Hematopoietic multipotent progenitor cell treated with erythropoietin and hydrocortisone succinate and interleukin-3 and kit ligand, for 8 days (in vitro differentiated cells): ENCODE measurements around the gene EIF2AK3.
"Not testable (repeated sequence)": the region's sequence is repeated elsewhere in the genome, so short reads cannot be mapped to it uniquely, and the experiment has no call there.

Experiments used
- DNase-seq: peaks from one replicate; pipeline ENCODE4 v3.0.0-alpha.2; 2015

The EIF2AK3 gene

GRCh38 chr2:88627055-88627855 lies at the start of gene EIF2AK3:
EIF2AK3 (minus strand) TSS chr2:88627464; CDS start chr2:88627274, 190 bp downstream.
- DNase-seq = peak; percentile 100

GRCh38 chr2:88673363-88673762 lies 46.1 kb upstream of the EIF2AK3 start:
- DNase-seq = peak; percentile 73

DNA sequence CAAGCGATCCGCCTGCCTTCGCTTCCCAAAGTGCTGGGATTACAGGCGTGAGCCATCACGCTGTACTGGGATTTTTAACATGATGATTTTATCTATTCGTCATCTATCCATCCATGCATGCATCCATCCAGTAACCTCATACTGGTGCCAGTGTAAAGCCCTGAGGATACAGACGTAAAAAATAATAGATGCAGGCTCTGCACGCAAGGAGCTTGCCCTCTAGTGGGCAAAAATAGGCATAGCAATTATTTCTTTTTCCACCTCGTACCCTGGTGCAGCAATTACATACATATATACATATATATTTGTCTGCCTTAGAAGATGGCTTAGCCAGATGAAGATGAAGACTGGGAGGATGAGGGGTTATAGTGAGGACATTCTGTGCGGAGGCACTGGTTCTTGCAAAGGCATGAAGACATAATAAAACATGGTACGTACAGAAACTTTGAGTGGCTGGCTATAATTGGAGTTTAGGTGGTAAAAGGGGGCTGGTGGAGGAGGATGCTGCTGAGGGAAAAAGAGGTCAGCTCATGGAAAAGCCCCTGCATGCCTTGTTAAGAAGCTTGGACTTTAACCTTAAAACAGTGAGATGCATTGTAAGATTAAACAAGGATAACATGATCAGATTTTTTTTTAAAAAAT lies 44.6 kb upstream of the EIF2AK3 start:
- DNase-seq = peak; percentile 58

- DNase-seq = peak; percentile 56
These were observed 42.4 kb upstream of the EIF2AK3 start for GRCh38 chr2:88669482-88670214.

GRCh38 chr2:88668862-88669261 lies 41.6 kb upstream of the EIF2AK3 start:
- DNase-seq = no peak

DNA sequence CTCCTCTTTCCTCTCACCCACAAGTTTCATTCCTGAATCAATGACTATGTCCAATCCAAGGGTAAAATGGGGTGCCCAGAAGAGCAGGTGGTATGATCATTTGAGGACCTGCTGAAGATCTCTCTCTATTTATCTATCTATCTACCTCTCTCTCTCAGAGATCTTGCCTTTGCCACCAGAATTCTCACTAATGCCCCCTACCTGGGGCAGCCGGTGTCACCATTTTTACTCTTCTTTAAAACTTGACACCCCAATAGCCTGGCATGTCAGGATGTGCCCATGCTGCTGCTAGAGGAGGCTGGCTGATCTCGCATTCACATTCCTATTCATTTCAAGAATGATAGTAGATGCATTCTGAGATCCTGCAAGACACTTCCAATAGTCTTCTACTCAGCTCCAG lies 40.0 kb upstream of the EIF2AK3 start:
- no peak for DNase-seq

DNA sequence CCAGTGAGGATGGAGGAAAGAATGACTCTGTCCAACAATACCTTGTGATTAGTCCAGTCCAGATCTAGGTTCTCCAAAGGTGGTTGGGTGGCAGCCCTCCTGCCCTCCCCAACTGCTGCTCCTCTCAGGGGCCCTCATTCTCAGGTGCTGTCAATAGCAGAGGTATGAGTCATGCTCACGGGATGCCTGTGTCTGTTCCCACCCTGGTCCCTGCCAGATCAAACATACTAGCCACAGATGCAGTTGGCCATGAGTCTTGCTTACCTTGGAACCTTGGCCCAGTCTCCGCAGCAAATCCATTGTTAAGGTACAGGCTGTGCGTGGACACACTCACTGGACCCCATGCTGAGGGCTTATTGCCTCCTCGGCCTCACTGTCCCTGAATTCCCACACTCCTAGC lies 39.3 kb upstream of the EIF2AK3 start:
- no peak for DNase-seq

GRCh38 chr2:88660622-88661021 lies 33.4 kb upstream of the EIF2AK3 start:
- no peak for DNase-seq

DNA sequence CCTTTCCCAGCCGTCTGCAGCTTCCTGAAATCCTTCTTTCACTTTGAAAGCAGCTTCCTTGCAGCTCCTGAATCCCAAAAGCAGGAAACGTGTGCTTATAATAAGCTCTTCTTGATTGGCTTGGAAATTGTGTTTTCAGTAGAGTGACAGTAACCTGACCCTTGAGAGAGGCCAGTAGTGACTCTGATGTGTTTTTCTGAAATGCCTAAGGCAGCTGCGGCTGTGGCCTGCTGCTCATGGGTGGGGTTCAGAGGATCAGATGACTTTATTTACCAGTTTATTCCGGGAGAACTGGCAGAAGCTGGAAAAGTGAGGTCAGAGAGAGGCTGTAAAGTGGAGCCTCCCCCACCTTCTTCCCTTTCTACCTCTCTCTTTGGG lies 32.3 kb upstream of the EIF2AK3 start:
- DNase-seq = no peak

- no peak for DNase-seq
These were observed 31.7 kb upstream of the EIF2AK3 start for GRCh38 chr2:88658881-88659537.

GRCh38 chr2:88658326-88658725 lies 31.1 kb upstream of the EIF2AK3 start:
- no peak for DNase-seq

- DNase-seq = no peak
These were observed 29.9 kb upstream of the EIF2AK3 start for GRCh38 chr2:88657131-88657530.

DNA sequence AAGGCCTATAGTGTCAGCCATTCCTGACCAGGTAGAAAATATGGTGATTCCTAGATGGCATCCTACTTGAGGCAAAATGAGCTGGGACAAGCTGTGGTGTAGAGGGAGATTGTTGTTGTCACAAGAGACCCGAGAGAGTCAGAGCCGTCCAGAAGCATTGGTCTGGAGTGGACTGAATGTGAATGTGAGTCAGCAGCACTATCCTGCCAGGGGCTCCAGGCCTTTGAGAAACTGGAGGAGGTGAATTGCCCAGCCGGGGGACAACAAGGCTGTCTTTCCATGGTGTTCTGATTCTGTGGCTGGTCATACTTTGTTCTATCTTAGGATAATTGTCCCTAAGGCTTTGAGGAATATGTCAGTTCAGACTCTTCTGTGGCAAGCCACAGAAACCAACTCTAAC lies 29.4 kb upstream of the EIF2AK3 start:
- DNase-seq = no peak

DNA sequence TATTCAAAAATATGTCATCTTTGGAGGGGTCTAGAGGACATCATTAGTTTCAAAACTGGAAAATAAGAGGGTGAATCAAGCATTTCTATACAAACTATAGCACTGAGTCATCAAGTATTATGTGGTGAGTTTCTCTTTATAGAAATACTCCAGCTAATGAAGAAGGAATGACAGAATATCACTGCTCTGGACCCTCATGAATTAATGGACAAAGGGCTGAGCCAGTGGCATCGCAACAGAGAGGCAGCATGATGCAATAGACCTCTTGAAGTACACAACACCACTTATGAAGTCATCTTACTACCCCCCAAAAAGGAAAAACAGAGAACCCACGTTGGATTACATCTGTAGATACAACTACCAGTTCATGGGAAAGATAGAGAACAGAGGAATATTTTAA lies 27.4 kb upstream of the EIF2AK3 start:
- DNase-seq = no peak

DNA sequence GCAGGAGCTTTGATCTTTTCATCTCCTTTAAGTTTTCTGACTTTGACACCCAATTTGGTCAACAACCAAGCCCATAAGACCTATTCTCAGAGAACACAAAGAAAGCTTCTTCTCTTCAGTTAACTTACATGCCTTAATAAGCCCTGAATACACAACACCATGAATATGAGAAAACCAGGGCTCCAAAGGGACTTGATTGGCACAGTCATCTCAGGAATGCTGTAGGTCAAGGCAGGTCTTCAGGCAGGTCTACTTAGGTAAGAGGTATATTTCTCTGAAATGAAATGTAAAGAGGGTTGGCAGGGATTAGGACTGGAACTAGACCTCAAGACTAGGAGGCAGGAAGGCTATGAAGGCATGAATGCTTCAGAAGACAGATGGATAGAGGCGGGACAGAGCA lies 24.4 kb upstream of the EIF2AK3 start:
- no peak for DNase-seq

DNA sequence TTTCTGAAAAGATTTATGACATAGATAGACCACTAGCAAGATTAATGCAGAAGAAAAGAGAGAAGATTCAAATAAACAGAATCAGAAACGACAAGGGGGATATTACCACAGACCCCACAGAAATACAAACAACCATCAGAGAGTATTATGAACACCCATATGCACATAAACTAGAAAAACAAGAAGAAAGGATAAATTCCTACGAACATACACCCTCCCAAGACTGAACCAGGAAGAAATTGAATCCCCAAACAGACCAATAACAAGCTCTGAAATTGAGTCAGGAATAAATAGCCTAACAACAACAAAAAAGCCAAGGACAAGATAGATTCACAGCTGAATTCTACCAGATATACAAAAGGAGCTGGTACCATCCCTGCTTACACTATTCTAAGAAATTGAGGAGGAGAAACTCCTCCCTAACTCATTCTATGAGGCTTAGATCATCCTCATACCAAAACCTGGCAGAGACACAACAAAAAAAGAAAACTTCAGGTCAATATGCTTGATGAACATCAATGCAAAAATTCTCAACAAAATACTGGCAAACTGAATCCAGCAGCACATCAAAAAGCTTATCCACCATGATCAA lies 18.1 kb upstream of the EIF2AK3 start:
- DNase-seq = not testable (repeated sequence)

GRCh38 chr2:88642278-88642677 lies 15.0 kb upstream of the EIF2AK3 start:
- DNase-seq = no peak

GRCh38 chr2:88641330-88641729 lies 14.1 kb upstream of the EIF2AK3 start:
- DNase-seq = no peak

DNA sequence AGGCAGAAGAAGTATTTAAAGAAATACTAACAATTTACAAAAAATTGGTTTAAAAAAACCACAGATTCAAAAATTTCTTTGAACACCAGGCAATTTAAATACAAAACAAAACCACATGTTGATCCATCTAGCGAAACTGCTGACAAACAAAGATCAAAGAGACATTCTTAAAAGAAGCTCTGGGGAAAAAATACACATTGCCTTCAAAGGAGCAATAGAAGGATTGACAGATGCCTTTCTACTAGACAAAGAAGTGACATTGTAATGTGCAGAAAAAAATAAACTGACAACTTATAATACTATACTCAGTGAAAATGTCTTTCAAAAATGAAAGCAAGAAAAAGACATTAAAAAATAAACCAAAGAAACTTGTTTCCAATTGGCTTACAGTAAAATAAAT lies 12.6 kb upstream of the EIF2AK3 start:
- no peak for DNase-seq

GRCh38 chr2:88638743-88639142 lies 11.5 kb upstream of the EIF2AK3 start:
- no peak for DNase-seq

DNA sequence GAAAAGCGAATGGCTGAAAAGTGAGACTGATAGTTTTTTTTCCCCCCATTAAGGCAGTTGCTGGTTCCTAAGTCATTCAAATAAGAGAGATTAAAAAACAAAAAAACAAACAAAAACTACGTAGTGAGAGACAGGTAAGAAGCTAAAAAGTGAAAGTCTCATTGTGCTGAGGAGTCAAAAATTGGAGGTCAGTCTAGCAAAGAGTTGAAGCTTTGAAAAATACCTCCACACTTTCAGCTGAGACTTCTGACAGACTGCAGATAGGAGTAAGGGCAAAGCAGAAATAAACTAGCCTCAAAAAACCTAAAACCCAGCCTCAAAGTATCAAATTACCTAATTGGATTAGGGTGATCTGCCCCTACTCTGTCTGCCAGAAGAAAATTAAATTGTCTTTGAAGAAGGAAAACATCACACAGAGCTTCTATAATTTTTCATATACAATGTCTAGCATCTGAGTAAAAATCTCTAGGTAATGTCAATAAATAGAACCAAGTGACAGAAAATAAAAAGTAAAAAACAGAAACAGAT lies 10.9 kb upstream of the EIF2AK3 start:
- no peak for DNase-seq

DNA sequence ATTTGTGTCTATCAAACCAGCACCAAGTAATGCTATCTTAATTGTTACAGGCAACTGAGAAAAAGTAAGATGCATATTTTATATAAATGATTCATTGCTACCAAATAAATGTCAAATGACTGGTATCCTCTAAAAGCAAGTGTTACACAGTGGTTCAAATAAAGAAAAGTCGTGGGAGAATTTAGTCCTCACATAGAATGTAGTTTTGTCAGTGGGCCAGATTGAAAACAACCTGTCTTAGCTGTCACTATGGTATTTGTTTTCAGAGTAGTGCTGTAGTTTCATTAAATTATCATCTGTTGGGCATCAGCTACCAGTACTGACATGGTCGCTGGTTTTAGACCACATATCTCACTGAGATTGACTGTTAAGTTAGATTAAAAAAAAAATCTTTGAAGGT lies 10.2 kb upstream of the EIF2AK3 start:
- no peak for DNase-seq

- no peak for DNase-seq
These were observed 8.8 kb upstream of the EIF2AK3 start for GRCh38 chr2:88636026-88636425.
